ENCODE data around the gene SARDH. TPM values are rescaled to one million over a fixed set of nuclear protein-coding genes. Genes with fewer than 3 reads are reported as not detected.

The SARDH gene
- total and polyA plus RNA-seq, 2 of the 13 experiments (the other 11 are each of a cell fraction or from before 2014, with no cell fraction given): 11.6 to 34.9 TPM

DNA sequence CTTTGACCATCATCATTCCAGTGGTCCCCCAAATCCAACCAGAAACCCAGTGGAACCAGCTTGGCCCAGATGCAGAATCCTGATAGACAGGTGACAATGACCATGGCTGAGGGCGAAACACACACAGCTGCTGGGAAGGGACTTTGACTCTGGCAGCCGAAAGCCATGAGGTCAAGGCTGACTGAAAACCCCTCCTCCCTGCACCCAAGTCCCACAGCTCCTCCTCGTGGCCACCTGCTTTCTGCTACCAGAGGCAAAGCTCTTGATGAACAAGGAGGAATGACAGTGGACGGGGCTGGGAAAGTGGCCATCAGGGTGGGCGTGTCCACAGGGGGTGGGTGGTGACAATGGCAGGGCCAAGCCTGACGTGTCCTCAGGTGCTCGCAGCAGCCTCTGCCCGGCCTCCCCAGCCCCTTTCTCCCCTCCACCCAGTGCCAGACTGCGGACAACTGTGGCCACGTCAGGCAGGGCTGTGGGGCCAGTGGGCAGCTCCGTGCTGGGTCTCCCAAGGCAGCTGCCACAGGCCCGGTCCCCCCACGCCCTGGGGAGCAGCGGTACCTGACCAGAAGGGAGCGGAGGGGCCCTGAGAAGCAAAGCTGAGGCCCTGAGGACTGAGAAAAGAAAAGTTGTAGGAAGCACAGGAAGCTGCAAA is 30.8 kb upstream of the SARDH start (continued):
- TF ChIP-seq, protein P1, sequence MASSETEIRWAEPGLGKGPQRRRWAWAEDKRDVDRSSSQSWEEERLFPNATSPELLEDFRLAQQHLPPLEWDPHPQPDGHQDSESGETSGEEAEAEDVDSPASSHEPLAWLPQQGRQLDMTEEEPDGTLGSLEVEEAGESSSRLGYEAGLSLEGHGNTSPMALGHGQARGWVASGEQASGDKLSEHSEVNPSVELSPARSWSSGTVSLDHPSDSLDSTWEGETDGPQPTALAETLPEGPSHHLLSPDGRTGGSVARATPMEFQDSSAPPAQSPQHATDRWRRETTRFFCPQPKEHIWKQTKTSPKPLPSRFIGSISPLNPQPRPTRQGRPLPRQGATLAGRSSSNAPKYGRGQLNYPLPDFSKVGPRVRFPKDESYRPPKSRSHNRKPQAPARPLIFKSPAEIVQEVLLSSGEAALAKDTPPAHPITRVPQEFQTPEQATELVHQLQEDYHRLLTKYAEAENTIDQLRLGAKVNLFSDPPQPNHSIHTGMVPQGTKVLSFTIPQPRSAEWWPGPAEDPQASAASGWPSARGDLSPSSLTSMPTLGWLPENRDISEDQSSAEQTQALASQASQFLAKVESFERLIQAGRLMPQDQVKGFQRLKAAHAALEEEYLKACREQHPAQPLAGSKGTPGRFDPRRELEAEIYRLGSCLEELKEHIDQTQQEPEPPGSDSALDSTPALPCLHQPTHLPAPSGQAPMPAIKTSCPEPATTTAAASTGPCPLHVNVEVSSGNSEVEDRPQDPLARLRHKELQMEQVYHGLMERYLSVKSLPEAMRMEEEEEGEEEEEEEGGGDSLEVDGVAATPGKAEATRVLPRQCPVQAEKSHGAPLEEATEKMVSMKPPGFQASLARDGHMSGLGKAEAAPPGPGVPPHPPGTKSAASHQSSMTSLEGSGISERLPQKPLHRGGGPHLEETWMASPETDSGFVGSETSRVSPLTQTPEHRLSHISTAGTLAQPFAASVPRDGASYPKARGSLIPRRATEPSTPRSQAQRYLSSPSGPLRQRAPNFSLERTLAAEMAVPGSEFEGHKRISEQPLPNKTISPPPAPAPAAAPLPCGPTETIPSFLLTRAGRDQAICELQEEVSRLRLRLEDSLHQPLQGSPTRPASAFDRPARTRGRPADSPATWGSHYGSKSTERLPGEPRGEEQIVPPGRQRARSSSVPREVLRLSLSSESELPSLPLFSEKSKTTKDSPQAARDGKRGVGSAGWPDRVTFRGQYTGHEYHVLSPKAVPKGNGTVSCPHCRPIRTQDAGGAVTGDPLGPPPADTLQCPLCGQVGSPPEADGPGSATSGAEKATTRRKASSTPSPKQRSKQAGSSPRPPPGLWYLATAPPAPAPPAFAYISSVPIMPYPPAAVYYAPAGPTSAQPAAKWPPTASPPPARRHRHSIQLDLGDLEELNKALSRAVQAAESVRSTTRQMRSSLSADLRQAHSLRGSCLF (CRISPR knock-in tag; IDR thresholded peaks at IDR 0.05; ENCODE audit: borderline replicate concordance): no peak
- TF ChIP-seq MED13 (CRISPR knock-in tag; IDR thresholded peaks at IDR 0.05) (no peak), ZNF296 (CRISPR knock-in tag; conservative IDR thresholded peaks at IDR 0.05) (no peak), MTF2 (CRISPR knock-in tag; IDR thresholded peaks at IDR 0.05; ENCODE audit: borderline replicate concordance) (no peak), ZFYVE20 (CRISPR knock-in tag; IDR thresholded peaks at IDR 0.05; ENCODE audit: borderline replicate concordance, low read depth) (no peak), CHD2 (IDR thresholded peaks at IDR 0.05; ENCODE audit: low read depth, low read length) (no peak), ZNF619 (CRISPR knock-in tag; IDR thresholded peaks at IDR 0.05) (0 out of 2 replicates have a peak, but pooled peaks have one; percentile 29), ZNF550 (CRISPR knock-in tag; IDR thresholded peaks at IDR 0.05; ENCODE audit: borderline replicate concordance) (no peak), ZNF510 (CRISPR knock-in tag; IDR thresholded peaks at IDR 0.05; ENCODE audit: low read depth) (no peak)
